K562 (cell line): ENCODE data around the gene DGCR8. TPM values are rescaled to one million over a fixed set of nuclear protein-coding genes. Genes with fewer than 3 reads are reported as not detected.
A peak's percentile ranks its signal among the peaks of the same experiment; 100 is the strongest.

ENCODE experiments used
- CCAR2 ChIP-seq: fragments of 200-400 bp; formaldehyde crosslinking; IDR thresholded peaks from 2 replicates; pipeline ENCODE4 v1.6.1; 2017; ENCODE audit warnings: mild to moderate bottlenecking, low read depth, low read length
- EZH2 ChIP-seq: IDR thresholded peaks from 2 replicates; pipeline ENCODE4 v1.6.1; 2012; ENCODE audit warnings: low read depth, mild to moderate bottlenecking, inconsistent platforms, low read length, borderline replicate concordance
- JUND ChIP-seq, 2 experiments: IDR thresholded peaks; 2 replicates in 1 of 2; 3 replicates in 1 of 2; pipeline ENCODE4 v1.6.1; 2011; ENCODE audit warnings: borderline replicate concordance in 2 of 2, low read depth in 2 of 2, low read length in 2 of 2, improper control_type of control experiment in 1 of 2, missing biosample characterization in 1 of 2, missing genetic modification characterization in 1 of 2, missing genetic modification reagents in 1 of 2
- MYNN ChIP-seq, 2 experiments: sonication (generic); formaldehyde crosslinking in 1 of 2; IDR thresholded peaks; 2 replicates each; pipeline versions ENCODE4 v1.5.0 to v1.6.1; 2016 to 2020; ENCODE audit warnings: antibody characterized with exemption in 1 of 2, missing genetic modification reagents in 1 of 2
- NR4A1 ChIP-seq, 2 experiments: fragments of 250-450 bp in 1 of 2; fragments of 450-650 bp in 1 of 2; sonication (Bioruptor Pico) in 1 of 2; IDR thresholded peaks; 2 replicates each; pipeline versions ENCODE4 v1.4.0 to v1.6.1; 2016 to 2020; ENCODE audit warnings: mild to moderate bottlenecking in 2 of 2, missing compliant biosample characterization in 1 of 2, missing genetic modification characterization in 1 of 2, moderate library complexity in 1 of 2
- RBM39 ChIP-seq: fragments of 200-400 bp; formaldehyde crosslinking; optimal IDR thresholded peaks from 2 replicates; pipeline ENCODE3; 2018; ENCODE audit warnings: low read depth, low read length
- RFX5 ChIP-seq: IDR thresholded peaks from 2 replicates; pipeline ENCODE4 v1.6.1; 2011; ENCODE audit warnings: low read depth, mild to moderate bottlenecking, improper control_type of control experiment, low read length
- SIRT6 ChIP-seq: IDR thresholded peaks from one replicate; pipeline ENCODE4 v1.6.1; 2012; ENCODE audit warnings: low read depth, mild to moderate bottlenecking, control low read depth, inconsistent platforms, low read length, moderate library complexity
- polyA plus RNA-seq, 8 experiments: library from polyadenylated mRNA; depleted of rRNA in 4 of 8; stranded (reverse) in 5 of 8; unstranded in 3 of 8; fragments of >200 nt; fragmentation: Nextera tagmentation in 2 of 8; fragmentation: Illumina TruSeq in 1 of 8; extraction: Ambion mirVana in 2 of 8; extraction: Trizol in 1 of 8; gene quantifications; 2 replicates each; pipeline versions ENCODE4 v1.2.1 to v1.2.3, GENCODE V29; 2011 to 2014; ENCODE audit warnings: inconsistent platforms in 1 of 8, missing spikeins in 1 of 8
- total RNA-seq, 7 experiments: library from RNA; depleted of rRNA in 6 of 7; stranded (reverse); fragments of >200 nt in 6 of 7; fragmentation: Illumina TruSeq in 2 of 7; extraction: Trizol in 2 of 7; gene quantifications; 2 replicates each; pipeline versions ENCODE4 v1.2.1 to v1.2.3, GENCODE V29; 2011 to 2021; ENCODE audit warnings: low replicate concordance in 1 of 7
- TF ChIP-seq, protein P1 (sequence below): sonication (generic); formaldehyde crosslinking; IDR thresholded peaks from 2 replicates; pipeline ENCODE4 v1.8.0; 2023; ENCODE audit warnings: mild to moderate bottlenecking, missing genetic modification reagents
- TF ChIP-seq, protein P2 (sequence below), 2 experiments: IDR thresholded peaks in 1 of 2; conservative IDR thresholded peaks in 1 of 2; 2 replicates each; pipeline ENCODE4 v1.6.1; 2016; ENCODE audit warnings: low read depth in 2 of 2, mild to moderate bottlenecking in 1 of 2, missing compliant biosample characterization in 1 of 2, missing genetic modification characterization in 1 of 2, moderate library complexity in 1 of 2
- TF ChIP-seq, protein P3 (sequence below): fragments of 200-400 bp; formaldehyde crosslinking; IDR thresholded peaks from 2 replicates; pipeline ENCODE4 v1.6.1; 2017; ENCODE audit warnings: mild to moderate bottlenecking, low read depth, low read length, moderate library complexity
- TF ChIP-seq, protein P4 (sequence below): fragments of 250-450 bp; sonication (Bioruptor Pico); IDR thresholded peaks from 2 replicates; pipeline ENCODE4 v1.9.0; 2021; ENCODE audit warnings: mild to moderate bottlenecking
- TF ChIP-seq, protein P5 (sequence below): sonication (generic); formaldehyde crosslinking; IDR thresholded peaks from 2 replicates; pipeline ENCODE4 v1.8.1; 2023; ENCODE audit warnings: mild to moderate bottlenecking, missing genetic modification reagents

DGCR8 gene
- total and polyA plus RNA-seq, 9 of the 15 experiments (the other 6 are each of a cell fraction or from before 2014, with no cell fraction given): 5.9 to 144 (median 80.1) TPM

DNA sequence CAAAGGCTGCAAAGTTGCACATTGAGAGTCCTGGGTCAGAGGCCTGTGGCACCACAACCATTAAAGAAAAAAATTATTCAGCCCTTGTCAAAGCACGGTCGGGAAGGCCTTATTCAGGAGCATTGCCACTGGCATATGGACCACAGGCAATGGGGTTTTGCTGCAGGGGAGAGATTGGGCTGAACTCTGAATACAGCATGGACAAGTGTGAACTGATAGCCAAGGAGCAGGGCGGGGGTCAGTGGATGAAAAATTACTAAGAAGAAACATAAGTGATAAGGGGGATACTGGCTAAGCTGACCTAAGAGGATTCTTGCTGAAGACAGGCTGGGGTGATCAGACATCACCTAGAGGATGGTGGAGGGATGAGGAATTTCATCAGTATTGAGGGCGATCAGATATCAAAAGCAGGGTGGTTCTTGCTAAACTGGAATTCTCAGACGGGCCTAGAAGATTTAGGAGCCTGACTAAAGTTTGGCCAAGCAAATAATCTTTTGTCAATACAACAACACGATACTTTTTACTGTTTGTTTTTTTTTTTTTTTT, 3.3 kb upstream of the DGCR8 start (continued):
- TF ChIP-seq JUND (IDR thresholded peaks at IDR 0.05; ENCODE audit: borderline replicate concordance, low read depth, low read length) (peak; percentile 6; the same call in 1 of the 2 replicates), JUND (tag; IDR thresholded peaks at IDR 0.05; ENCODE audit: borderline replicate concordance, low read depth, low read length) (no peak), RBM39 (peak; percentile 65), MYNN (IDR thresholded peaks at IDR 0.05) (no peak), MYNN (CRISPR knock-in tag; IDR thresholded peaks at IDR 0.05) (no peak), EZH2 (no peak), SIRT6 (no peak), NR4A1 (CRISPR knock-in tag; IDR thresholded peaks at IDR 0.05) (no peak), NR4A1 (tag; IDR thresholded peaks at IDR 0.05) (0 out of 2 replicates have a peak, but pooled peaks have one; percentile 61), CCAR2 (0 out of 2 replicates have a peak, but pooled peaks have one; percentile 40), RFX5 (no peak)
- TF ChIP-seq, protein P1, sequence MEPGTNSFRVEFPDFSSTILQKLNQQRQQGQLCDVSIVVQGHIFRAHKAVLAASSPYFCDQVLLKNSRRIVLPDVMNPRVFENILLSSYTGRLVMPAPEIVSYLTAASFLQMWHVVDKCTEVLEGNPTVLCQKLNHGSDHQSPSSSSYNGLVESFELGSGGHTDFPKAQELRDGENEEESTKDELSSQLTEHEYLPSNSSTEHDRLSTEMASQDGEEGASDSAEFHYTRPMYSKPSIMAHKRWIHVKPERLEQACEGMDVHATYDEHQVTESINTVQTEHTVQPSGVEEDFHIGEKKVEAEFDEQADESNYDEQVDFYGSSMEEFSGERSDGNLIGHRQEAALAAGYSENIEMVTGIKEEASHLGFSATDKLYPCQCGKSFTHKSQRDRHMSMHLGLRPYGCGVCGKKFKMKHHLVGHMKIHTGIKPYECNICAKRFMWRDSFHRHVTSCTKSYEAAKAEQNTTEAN (CRISPR knock-in tag): no peak
- TF ChIP-seq, protein P2, sequence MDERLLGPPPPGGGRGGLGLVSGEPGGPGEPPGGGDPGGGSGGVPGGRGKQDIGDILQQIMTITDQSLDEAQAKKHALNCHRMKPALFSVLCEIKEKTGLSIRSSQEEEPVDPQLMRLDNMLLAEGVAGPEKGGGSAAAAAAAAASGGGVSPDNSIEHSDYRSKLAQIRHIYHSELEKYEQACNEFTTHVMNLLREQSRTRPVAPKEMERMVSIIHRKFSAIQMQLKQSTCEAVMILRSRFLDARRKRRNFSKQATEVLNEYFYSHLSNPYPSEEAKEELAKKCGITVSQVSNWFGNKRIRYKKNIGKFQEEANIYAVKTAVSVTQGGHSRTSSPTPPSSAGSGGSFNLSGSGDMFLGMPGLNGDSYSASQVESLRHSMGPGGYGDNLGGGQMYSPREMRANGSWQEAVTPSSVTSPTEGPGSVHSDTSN (CRISPR knock-in tag; IDR thresholded peaks at IDR 0.05; ENCODE audit: low read depth): no peak
- TF ChIP-seq, protein P2 (tag; conservative IDR thresholded peaks at IDR 0.05; ENCODE audit: low read depth): no peak
- TF ChIP-seq, protein P3, sequence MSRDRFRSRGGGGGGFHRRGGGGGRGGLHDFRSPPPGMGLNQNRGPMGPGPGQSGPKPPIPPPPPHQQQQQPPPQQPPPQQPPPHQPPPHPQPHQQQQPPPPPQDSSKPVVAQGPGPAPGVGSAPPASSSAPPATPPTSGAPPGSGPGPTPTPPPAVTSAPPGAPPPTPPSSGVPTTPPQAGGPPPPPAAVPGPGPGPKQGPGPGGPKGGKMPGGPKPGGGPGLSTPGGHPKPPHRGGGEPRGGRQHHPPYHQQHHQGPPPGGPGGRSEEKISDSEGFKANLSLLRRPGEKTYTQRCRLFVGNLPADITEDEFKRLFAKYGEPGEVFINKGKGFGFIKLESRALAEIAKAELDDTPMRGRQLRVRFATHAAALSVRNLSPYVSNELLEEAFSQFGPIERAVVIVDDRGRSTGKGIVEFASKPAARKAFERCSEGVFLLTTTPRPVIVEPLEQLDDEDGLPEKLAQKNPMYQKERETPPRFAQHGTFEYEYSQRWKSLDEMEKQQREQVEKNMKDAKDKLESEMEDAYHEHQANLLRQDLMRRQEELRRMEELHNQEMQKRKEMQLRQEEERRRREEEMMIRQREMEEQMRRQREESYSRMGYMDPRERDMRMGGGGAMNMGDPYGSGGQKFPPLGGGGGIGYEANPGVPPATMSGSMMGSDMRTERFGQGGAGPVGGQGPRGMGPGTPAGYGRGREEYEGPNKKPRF: no peak
- TF ChIP-seq, protein P4, sequence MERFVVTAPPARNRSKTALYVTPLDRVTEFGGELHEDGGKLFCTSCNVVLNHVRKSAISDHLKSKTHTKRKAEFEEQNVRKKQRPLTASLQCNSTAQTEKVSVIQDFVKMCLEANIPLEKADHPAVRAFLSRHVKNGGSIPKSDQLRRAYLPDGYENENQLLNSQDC: peak; percentile 57; the same call in 1 of the 2 replicates
- TF ChIP-seq, protein P5, sequence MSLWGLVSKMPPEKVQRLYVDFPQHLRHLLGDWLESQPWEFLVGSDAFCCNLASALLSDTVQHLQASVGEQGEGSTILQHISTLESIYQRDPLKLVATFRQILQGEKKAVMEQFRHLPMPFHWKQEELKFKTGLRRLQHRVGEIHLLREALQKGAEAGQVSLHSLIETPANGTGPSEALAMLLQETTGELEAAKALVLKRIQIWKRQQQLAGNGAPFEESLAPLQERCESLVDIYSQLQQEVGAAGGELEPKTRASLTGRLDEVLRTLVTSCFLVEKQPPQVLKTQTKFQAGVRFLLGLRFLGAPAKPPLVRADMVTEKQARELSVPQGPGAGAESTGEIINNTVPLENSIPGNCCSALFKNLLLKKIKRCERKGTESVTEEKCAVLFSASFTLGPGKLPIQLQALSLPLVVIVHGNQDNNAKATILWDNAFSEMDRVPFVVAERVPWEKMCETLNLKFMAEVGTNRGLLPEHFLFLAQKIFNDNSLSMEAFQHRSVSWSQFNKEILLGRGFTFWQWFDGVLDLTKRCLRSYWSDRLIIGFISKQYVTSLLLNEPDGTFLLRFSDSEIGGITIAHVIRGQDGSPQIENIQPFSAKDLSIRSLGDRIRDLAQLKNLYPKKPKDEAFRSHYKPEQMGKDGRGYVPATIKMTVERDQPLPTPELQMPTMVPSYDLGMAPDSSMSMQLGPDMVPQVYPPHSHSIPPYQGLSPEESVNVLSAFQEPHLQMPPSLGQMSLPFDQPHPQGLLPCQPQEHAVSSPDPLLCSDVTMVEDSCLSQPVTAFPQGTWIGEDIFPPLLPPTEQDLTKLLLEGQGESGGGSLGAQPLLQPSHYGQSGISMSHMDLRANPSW (CRISPR knock-in tag): peak; percentile 85; the same call in 1 of the 2 replicates
